Measurements from ENCODE around the gene KMT2C.
A peak's percentile ranks its signal among the peaks of the same experiment; 100 is the strongest.

Gene KMT2C

GRCh38 chr7:152149363-152149762, 286.4 kb downstream of the KMT2C start:
- no peak for TF ChIP-seq USF1 (IDR thresholded peaks at IDR 0.05)
- no peak for TF ChIP-seq EP300 (IDR thresholded peaks at IDR 0.05; ENCODE audit: borderline replicate concordance)
- TF ChIP-seq ZBTB7A (IDR thresholded peaks at IDR 0.05; ENCODE audit: low read depth): no peak
- TF ChIP-seq CREB1 (IDR thresholded peaks at IDR 0.05; ENCODE audit: low read depth): no peak
- TF ChIP-seq, protein P1, sequence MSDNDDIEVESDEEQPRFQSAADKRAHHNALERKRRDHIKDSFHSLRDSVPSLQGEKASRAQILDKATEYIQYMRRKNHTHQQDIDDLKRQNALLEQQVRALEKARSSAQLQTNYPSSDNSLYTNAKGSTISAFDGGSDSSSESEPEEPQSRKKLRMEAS (IDR thresholded peaks at IDR 0.05): no peak
- no peak for TF ChIP-seq TEAD4 (IDR thresholded peaks at IDR 0.05)
- no peak for TF ChIP-seq EGR1 (IDR thresholded peaks at IDR 0.05)
- TF ChIP-seq NFIC (IDR thresholded peaks at IDR 0.05): no peak
- TF ChIP-seq FOXM1 (IDR thresholded peaks at IDR 0.05; ENCODE audit: borderline replicate concordance, low read depth): no peak
- TF ChIP-seq TAF1 (IDR thresholded peaks at IDR 0.05; ENCODE audit: low read depth): no peak
- TF ChIP-seq REST (IDR thresholded peaks at IDR 0.05; ENCODE audit: low read depth): no peak
- TF ChIP-seq YY1 (IDR thresholded peaks at IDR 0.05; ENCODE audit: low read depth): no peak
- no peak for TF ChIP-seq TCF12 (IDR thresholded peaks at IDR 0.05; ENCODE audit: low read depth)
- no peak for TF ChIP-seq RAD21 (IDR thresholded peaks at IDR 0.05; ENCODE audit: low read depth)
- no peak for TF ChIP-seq CEBPB (IDR thresholded peaks at IDR 0.05)

GRCh38 chr7:152148706-152149105, 287.1 kb downstream of the KMT2C start:
- TF ChIP-seq REST (IDR thresholded peaks at IDR 0.05; ENCODE audit: low read depth) (peak; percentile 46; the same call in 1 of the 2 replicates), CEBPB (IDR thresholded peaks at IDR 0.05) (no peak)

GRCh38 chr7:152145853-152146466, 289.8 kb downstream of the KMT2C start:
- TF ChIP-seq RAD21 (IDR thresholded peaks at IDR 0.05; ENCODE audit: low read depth): peak; percentile 56; the same call in 1 of the 2 replicates
- no peak for TF ChIP-seq CEBPB (IDR thresholded peaks at IDR 0.05)

GRCh38 chr7:152144557-152145245, 291.1 kb downstream of the KMT2C start:
- TF ChIP-seq FOXM1 (IDR thresholded peaks at IDR 0.05; ENCODE audit: borderline replicate concordance, low read depth) (no peak), TCF12 (IDR thresholded peaks at IDR 0.05; ENCODE audit: low read depth) (no peak), REST (IDR thresholded peaks at IDR 0.05; ENCODE audit: low read depth) (no peak), TAF1 (IDR thresholded peaks at IDR 0.05; ENCODE audit: low read depth) (no peak), CREB1 (IDR thresholded peaks at IDR 0.05; ENCODE audit: low read depth) (no peak), TEAD4 (IDR thresholded peaks at IDR 0.05) (no peak), USF1 (IDR thresholded peaks at IDR 0.05) (no peak), CEBPB (IDR thresholded peaks at IDR 0.05) (no peak), YY1 (IDR thresholded peaks at IDR 0.05; ENCODE audit: low read depth) (no peak)
- TF ChIP-seq, protein P1 (IDR thresholded peaks at IDR 0.05): no peak
